Measurements from ENCODE around the gene DNAI4. TPM values are rescaled to one million over a fixed set of nuclear protein-coding genes. Genes with fewer than 3 reads are reported as not detected.

Gene DNAI4
- total RNA-seq, 1 donor from 2014 or later: 5.1 TPM

DNA sequence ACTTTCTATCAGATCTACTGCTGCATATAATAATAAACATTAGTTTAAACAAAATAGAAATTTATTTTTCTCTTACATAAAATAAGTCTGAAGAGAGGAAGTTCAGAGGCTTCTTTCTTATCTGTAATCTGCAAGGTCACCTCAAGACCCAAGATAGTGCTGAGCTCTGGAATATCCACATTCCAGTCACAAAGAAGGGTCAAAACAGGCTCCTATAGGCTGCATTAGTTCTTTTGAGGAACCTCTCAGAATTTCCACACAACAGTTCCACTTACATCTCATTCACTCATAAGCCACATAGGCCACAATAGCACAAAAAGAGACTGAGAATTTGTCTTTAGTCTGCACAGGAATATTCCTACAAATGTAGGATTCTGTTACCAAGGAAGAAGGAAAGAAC is 157.0 kb downstream of the DNAI4 start:
- H3K27ac Mint-ChIP-seq (ENCODE audit: unreplicated experiment): no peak overlapping the region
- no peaks in the 10 kb centered on the region for H3K4me1 Mint-ChIP-seq (ENCODE audit: unreplicated experiment)
- no peak for DNase-seq (ENCODE audit: low spot score)
- TF ChIP-seq, protein P1, sequence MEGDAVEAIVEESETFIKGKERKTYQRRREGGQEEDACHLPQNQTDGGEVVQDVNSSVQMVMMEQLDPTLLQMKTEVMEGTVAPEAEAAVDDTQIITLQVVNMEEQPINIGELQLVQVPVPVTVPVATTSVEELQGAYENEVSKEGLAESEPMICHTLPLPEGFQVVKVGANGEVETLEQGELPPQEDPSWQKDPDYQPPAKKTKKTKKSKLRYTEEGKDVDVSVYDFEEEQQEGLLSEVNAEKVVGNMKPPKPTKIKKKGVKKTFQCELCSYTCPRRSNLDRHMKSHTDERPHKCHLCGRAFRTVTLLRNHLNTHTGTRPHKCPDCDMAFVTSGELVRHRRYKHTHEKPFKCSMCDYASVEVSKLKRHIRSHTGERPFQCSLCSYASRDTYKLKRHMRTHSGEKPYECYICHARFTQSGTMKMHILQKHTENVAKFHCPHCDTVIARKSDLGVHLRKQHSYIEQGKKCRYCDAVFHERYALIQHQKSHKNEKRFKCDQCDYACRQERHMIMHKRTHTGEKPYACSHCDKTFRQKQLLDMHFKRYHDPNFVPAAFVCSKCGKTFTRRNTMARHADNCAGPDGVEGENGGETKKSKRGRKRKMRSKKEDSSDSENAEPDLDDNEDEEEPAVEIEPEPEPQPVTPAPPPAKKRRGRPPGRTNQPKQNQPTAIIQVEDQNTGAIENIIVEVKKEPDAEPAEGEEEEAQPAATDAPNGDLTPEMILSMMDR (IDR thresholded peaks at IDR 0.05; ENCODE audit: unreplicated experiment): no peak
- H3K4me3 Mint-ChIP-seq (ENCODE audit: unreplicated experiment): no peak overlapping the region
- H3K36me3 Mint-ChIP-seq (ENCODE audit: low read depth, unreplicated experiment): peaks cover 13% of the 10 kb centered on the region
- no peaks in the 10 kb centered on the region for H3K9me3 Mint-ChIP-seq (ENCODE audit: unreplicated experiment)
- H3K27me3 Mint-ChIP-seq (ENCODE audit: unreplicated experiment): no peaks in the 10 kb centered on the region

DNA sequence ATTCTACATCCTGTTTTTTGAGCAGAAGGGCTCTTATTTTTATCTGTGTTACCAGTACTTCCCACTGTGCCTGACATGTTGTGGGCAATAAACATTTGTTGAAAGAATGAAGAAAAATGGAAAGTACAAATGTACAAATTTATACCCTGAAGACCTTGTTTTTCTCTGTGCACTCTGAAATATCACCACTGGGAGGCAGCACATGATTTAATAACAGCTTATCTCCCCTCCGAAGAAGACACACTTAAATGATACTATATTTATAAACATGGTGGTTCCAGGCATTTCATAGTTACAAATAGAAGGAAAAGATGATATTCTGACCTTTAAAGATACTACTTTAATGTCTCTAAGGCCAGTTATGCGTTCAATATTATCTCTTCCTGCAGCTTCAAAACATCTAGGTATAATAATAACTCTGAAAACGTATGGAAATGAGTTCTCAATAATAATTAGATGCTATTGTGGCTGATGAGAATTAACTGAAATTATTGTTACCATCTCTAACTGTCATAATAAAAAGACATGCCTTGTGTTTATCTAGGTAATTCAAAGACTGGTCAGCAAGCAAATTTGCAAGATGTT is 159.6 kb downstream of the DNAI4 start:
- H3K4me1 Mint-ChIP-seq (ENCODE audit: unreplicated experiment): no peaks in the 10 kb centered on the region
- H3K9me3 Mint-ChIP-seq (ENCODE audit: unreplicated experiment): no peaks in the 10 kb centered on the region
- H3K4me3 Mint-ChIP-seq (ENCODE audit: unreplicated experiment): no peak overlapping the region
- no peak overlapping the region for H3K27ac Mint-ChIP-seq (ENCODE audit: unreplicated experiment)
- DNase-seq (ENCODE audit: low spot score): peak; percentile 41
- H3K36me3 Mint-ChIP-seq (ENCODE audit: low read depth, unreplicated experiment): peaks cover 21% of the 10 kb centered on the region
- TF ChIP-seq, protein P1 (IDR thresholded peaks at IDR 0.05; ENCODE audit: unreplicated experiment): peak; percentile 82
- no peaks in the 10 kb centered on the region for H3K27me3 Mint-ChIP-seq (ENCODE audit: unreplicated experiment)

Other genes with a start within 250 kb of the DNAI4 start
- gene DYNLT5, start 172.4 kb downstream of the DNAI4 start, total RNA-seq (ENCODE audit: unreplicated experiment): 57.9 TPM
- gene INSL5, start 123.6 kb downstream of the DNAI4 start, total RNA-seq (ENCODE audit: unreplicated experiment): not detected
- 33.2 TPM for gene MIER1, start 134 bp upstream of the DNAI4 start, total RNA-seq (ENCODE audit: unreplicated experiment)
- gene SLC35D1, start 129.3 kb upstream of the DNAI4 start, total RNA-seq (ENCODE audit: unreplicated experiment): 4.2 TPM
- not detected for gene C1orf141, start 210.1 kb upstream of the DNAI4 start, total RNA-seq (ENCODE audit: unreplicated experiment)
- not detected for gene IL23R, start 241.6 kb upstream of the DNAI4 start, total RNA-seq (ENCODE audit: unreplicated experiment)